Measurements from ENCODE around the gene ADIG.

The ADIG gene

DNA sequence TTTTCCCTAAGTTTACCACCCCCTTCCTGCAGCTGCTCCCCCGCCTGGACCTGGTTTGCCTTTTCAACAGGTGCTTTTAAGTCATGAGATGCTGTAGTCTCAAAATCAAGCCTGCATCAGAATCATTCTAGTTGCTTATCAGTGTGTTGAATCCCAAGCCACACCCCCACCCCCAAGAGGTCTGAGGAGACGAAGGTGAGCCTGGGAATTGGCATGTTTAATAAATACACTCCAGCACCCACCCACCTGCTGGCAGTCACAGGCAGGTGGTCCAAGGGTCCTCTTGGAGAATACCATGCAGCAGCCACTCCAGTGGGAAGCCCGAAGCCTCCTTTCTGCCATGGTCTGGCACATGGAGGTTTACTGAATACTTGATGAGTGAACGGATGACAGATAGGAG lies 1.1 kb upstream of the ADIG start:
- Histone ChIP-seq H3K4me3 (ENCODE audit: low read length) (no peak overlapping the region), H3K36me3 (ENCODE audit: control insufficient read depth, low read depth, low read length) (peaks cover 12% of the 10 kb centered on the region), H3K4me1 (ENCODE audit: control insufficient read depth, low read depth, low read length) (no peaks in the 10 kb centered on the region), H3K27ac (ENCODE audit: low read length) (no peak overlapping the region), H3K27me3 (ENCODE audit: control insufficient read depth, insufficient read depth, low read length) (no peaks in the 10 kb centered on the region), H3K9ac (ENCODE audit: low read length) (no peak overlapping the region), H3K9me3 (ENCODE audit: control insufficient read depth, low read depth, low read length) (no peaks in the 10 kb centered on the region)

- Histone ChIP-seq H3K4me1 (ENCODE audit: control insufficient read depth, low read depth, low read length) (no peaks in the 10 kb centered on the region), H3K9ac (ENCODE audit: low read length) (no peak overlapping the region), H3K9me3 (ENCODE audit: control insufficient read depth, low read depth, low read length) (no peaks in the 10 kb centered on the region), H3K36me3 (ENCODE audit: control insufficient read depth, low read depth, low read length) (no peaks in the 10 kb centered on the region), H3K27me3 (ENCODE audit: control insufficient read depth, insufficient read depth, low read length) (no peaks in the 10 kb centered on the region), H3K4me3 (ENCODE audit: low read length) (no peak overlapping the region), H3K27ac (ENCODE audit: low read length) (no peak overlapping the region)
These were observed 897 bp downstream of the ADIG start for GRCh38 chr20:38581830-38582358.

GRCh38 chr20:38583306-38583705 lies 2.3 kb downstream of the ADIG start:
- H3K27ac ChIP-seq (ENCODE audit: low read length), result no peak overlapping the region
- no peaks in the 10 kb centered on the region for H3K4me1 ChIP-seq (ENCODE audit: control insufficient read depth, low read depth, low read length)
- no peaks in the 10 kb centered on the region for H3K9me3 ChIP-seq (ENCODE audit: control insufficient read depth, low read depth, low read length)
- H3K4me3 ChIP-seq (ENCODE audit: low read length), result no peak overlapping the region
- H3K27me3 ChIP-seq (ENCODE audit: control insufficient read depth, insufficient read depth, low read length), result no peaks in the 10 kb centered on the region
- no peak overlapping the region for H3K9ac ChIP-seq (ENCODE audit: low read length)
- no peaks in the 10 kb centered on the region for H3K36me3 ChIP-seq (ENCODE audit: control insufficient read depth, low read depth, low read length)

DNA sequence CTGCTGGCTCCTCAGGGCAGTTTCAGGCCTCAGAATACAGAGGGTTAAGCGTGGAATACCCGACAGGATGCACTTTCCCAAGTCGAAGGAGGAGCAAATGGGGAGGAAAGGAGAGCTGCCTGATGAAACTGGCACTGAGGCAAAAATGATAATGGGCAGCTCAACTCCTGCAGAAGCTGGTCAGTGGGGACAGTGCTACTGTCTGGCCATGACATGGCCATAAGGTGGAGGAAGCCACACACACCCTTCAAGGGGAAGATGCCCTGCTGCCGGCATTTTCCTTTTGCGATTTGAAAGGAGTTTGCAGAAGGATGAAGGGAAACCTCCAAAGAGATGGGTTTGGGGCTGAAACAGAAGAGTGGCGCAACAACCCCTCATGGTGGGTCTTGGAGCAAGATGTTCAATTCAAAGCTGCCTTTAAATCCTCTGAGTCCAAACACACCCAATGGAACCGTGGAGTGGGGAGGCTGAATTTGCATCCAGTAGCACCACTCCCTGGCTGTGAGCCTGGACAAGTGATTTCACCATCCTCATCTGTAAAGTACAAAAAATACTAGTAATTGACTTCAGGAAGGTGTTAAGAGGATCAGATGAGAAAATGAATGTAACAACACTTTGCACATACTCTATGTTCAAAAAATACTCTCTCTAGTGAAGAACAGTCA lies 3.2 kb downstream of the ADIG start:
- Histone ChIP-seq H3K9me3 (ENCODE audit: control insufficient read depth, low read depth, low read length) (no peaks in the 10 kb centered on the region), H3K4me3 (ENCODE audit: low read length) (no peak overlapping the region), H3K27me3 (ENCODE audit: control insufficient read depth, insufficient read depth, low read length) (no peaks in the 10 kb centered on the region), H3K4me1 (ENCODE audit: control insufficient read depth, low read depth, low read length) (no peaks in the 10 kb centered on the region), H3K27ac (ENCODE audit: low read length) (no peak overlapping the region), H3K36me3 (ENCODE audit: control insufficient read depth, low read depth, low read length) (no peaks in the 10 kb centered on the region), H3K9ac (ENCODE audit: low read length) (no peak overlapping the region)

GRCh38 chr20:38585404-38586180 lies 4.6 kb downstream of the ADIG start:
- Histone ChIP-seq H3K4me1 (ENCODE audit: control insufficient read depth, low read depth, low read length) (no peaks in the 10 kb centered on the region), H3K27ac (ENCODE audit: low read length) (no peak overlapping the region), H3K27me3 (ENCODE audit: control insufficient read depth, insufficient read depth, low read length) (no peaks in the 10 kb centered on the region), H3K4me3 (ENCODE audit: low read length) (no peak overlapping the region), H3K9ac (ENCODE audit: low read length) (no peak overlapping the region), H3K36me3 (ENCODE audit: control insufficient read depth, low read depth, low read length) (no peaks in the 10 kb centered on the region), H3K9me3 (ENCODE audit: control insufficient read depth, low read depth, low read length) (no peaks in the 10 kb centered on the region)

- H3K27ac ChIP-seq (ENCODE audit: low read length), result no peak overlapping the region
- no peaks in the 10 kb centered on the region for H3K4me1 ChIP-seq (ENCODE audit: control insufficient read depth, low read depth, low read length)
- H3K27me3 ChIP-seq (ENCODE audit: control insufficient read depth, insufficient read depth, low read length), result no peaks in the 10 kb centered on the region
- no peak overlapping the region for H3K9ac ChIP-seq (ENCODE audit: low read length)
- no peaks in the 10 kb centered on the region for H3K9me3 ChIP-seq (ENCODE audit: control insufficient read depth, low read depth, low read length)
- no peak overlapping the region for H3K4me3 ChIP-seq (ENCODE audit: low read length)
- no peaks in the 10 kb centered on the region for H3K36me3 ChIP-seq (ENCODE audit: control insufficient read depth, low read depth, low read length)
These were observed 5.2 kb downstream of the ADIG start for GRCh38 chr20:38586181-38586525.

DNA sequence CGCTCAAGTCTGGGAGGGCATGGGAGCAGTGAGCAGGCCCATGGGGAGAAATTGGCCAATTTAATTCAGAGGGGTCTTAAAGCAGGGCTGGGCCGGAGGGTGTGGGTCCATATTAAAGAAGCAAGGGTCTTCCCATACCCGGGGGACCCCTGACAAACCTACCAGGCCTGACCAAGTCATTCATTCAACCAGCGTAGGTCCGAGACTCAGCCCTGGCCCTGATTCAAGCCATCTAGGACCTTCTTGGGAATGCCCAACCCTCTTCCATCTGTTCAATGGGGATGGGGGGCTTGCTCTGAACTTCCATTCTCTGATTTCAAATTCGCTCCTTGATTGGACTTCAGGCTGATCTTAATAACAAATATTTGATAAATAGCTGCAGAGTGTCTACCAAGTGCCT lies 7.3 kb downstream of the ADIG start:
- Histone ChIP-seq H3K27me3 (ENCODE audit: control insufficient read depth, insufficient read depth, low read length) (no peaks in the 10 kb centered on the region), H3K4me1 (ENCODE audit: control insufficient read depth, low read depth, low read length) (peaks cover 6% of the 10 kb centered on the region), H3K9me3 (ENCODE audit: control insufficient read depth, low read depth, low read length) (no peaks in the 10 kb centered on the region), H3K36me3 (ENCODE audit: control insufficient read depth, low read depth, low read length) (no peaks in the 10 kb centered on the region), H3K4me3 (ENCODE audit: low read length) (no peak overlapping the region), H3K27ac (ENCODE audit: low read length) (no peak overlapping the region), H3K9ac (ENCODE audit: low read length) (no peak overlapping the region)

DNA sequence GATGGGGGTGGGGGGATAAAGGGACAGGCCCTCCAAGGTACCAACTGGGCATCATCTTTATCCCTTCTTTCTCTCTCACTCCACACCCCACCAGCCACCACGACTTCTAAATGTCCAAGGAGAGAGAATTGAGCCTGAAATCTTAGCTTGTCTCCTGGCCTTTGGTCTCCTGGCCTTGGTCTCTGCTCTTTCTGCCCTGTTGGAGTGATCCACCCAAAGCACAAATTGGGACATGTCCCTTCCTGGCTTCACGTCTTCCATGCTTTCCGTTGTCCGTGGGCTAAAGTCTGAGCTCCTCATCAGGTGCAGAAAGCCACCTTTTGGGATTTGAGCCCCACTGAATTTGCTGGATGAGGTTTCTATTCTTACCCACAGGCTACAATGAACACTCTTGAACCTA lies 8.4 kb downstream of the ADIG start:
- Histone ChIP-seq H3K4me3 (ENCODE audit: low read length) (no peak overlapping the region), H3K9me3 (ENCODE audit: control insufficient read depth, low read depth, low read length) (no peaks in the 10 kb centered on the region), H3K36me3 (ENCODE audit: control insufficient read depth, low read depth, low read length) (no peaks in the 10 kb centered on the region), H3K4me1 (ENCODE audit: control insufficient read depth, low read depth, low read length) (peaks cover 6% of the 10 kb centered on the region), H3K27me3 (ENCODE audit: control insufficient read depth, insufficient read depth, low read length) (no peaks in the 10 kb centered on the region), H3K9ac (ENCODE audit: low read length) (no peak overlapping the region), H3K27ac (ENCODE audit: low read length) (no peak overlapping the region)

- H3K4me1 ChIP-seq (ENCODE audit: control insufficient read depth, low read depth, low read length), result peaks cover 6% of the 10 kb centered on the region
- no peaks in the 10 kb centered on the region for H3K27me3 ChIP-seq (ENCODE audit: control insufficient read depth, insufficient read depth, low read length)
- no peak overlapping the region for H3K4me3 ChIP-seq (ENCODE audit: low read length)
- H3K36me3 ChIP-seq (ENCODE audit: control insufficient read depth, low read depth, low read length), result no peaks in the 10 kb centered on the region
- H3K9me3 ChIP-seq (ENCODE audit: control insufficient read depth, low read depth, low read length), result no peaks in the 10 kb centered on the region
- no peak overlapping the region for H3K9ac ChIP-seq (ENCODE audit: low read length)
- no peak overlapping the region for H3K27ac ChIP-seq (ENCODE audit: low read length)
These were observed 9.1 kb downstream of the ADIG start for GRCh38 chr20:38589967-38590675.

GRCh38 chr20:38590676-38591473 lies 9.9 kb downstream of the ADIG start:
- Histone ChIP-seq H3K4me1 (ENCODE audit: control insufficient read depth, low read depth, low read length) (peaks cover 6% of the 10 kb centered on the region), H3K36me3 (ENCODE audit: control insufficient read depth, low read depth, low read length) (no peaks in the 10 kb centered on the region), H3K9ac (ENCODE audit: low read length) (no peak overlapping the region)

More at GRCh38 chr20:38590676-38591473, 9.9 kb downstream of the ADIG start:
- Histone ChIP-seq H3K27ac (ENCODE audit: low read length) (no peak overlapping the region), H3K9me3 (ENCODE audit: control insufficient read depth, low read depth, low read length) (no peaks in the 10 kb centered on the region), H3K27me3 (ENCODE audit: control insufficient read depth, insufficient read depth, low read length) (no peaks in the 10 kb centered on the region), H3K4me3 (ENCODE audit: low read length) (no peak overlapping the region)

All from iPS-18a (cell line).